ENCODE results near the gene TLR8.

Gene TLR8

DNA sequence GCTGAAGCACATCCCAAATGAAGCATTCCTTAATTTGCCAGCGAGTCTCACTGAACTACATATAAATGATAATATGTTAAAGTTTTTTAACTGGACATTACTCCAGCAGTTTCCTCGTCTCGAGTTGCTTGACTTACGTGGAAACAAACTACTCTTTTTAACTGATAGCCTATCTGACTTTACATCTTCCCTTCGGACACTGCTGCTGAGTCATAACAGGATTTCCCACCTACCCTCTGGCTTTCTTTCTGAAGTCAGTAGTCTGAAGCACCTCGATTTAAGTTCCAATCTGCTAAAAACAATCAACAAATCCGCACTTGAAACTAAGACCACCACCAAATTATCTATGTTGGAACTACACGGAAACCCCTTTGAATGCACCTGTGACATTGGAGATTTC, 14.6 kb downstream of the TLR8 start:
- H3K23ac ChIP-seq (ENCODE audit: low read length), result no peak overlapping the region
- no peak overlapping the region for H2AFZ ChIP-seq (ENCODE audit: insufficient read depth, low read length, poor library complexity)
- no peaks in the 10 kb centered on the region for H3K36me3 ChIP-seq (ENCODE audit: control insufficient read depth in 1 of 2, insufficient read depth in 2 of 2, low read length in 2 of 2)
- no peak overlapping the region for H4K8ac ChIP-seq (ENCODE audit: low read depth, low read length)
- peak in 1 of 2 donors; percentile 16 for DNase-seq
- H3K4me1 ChIP-seq (ENCODE audit: control insufficient read depth in 1 of 2, insufficient read depth in 2 of 2, low read length in 2 of 2), result no peaks in the 10 kb centered on the region
- no peak overlapping the region for H3K4ac ChIP-seq (ENCODE audit: low read depth, low read length)
- H2BK120ac ChIP-seq (ENCODE audit: insufficient read depth, low read length, poor library complexity), result no peak overlapping the region
- H2BK5ac ChIP-seq (ENCODE audit: low read depth, low read length, poor library complexity), result no peak overlapping the region
- no peak overlapping the region for H3K4me3 ChIP-seq (ENCODE audit: low read depth, low read length)
- no peak overlapping the region for H4K91ac ChIP-seq (ENCODE audit: low read depth, low read length)
- H3K9me3 ChIP-seq (ENCODE audit: insufficient read depth, low read depth, low read length), result no peaks in the 10 kb centered on the region
- no peak overlapping the region for H3K27ac ChIP-seq (ENCODE audit: low read depth, low read length)
- H3K27me3 ChIP-seq (ENCODE audit: insufficient read depth, low read length), result no peaks in the 10 kb centered on the region
- H3K4me2 ChIP-seq (ENCODE audit: low read length), result no peak overlapping the region
- no peak overlapping the region for H4K12ac ChIP-seq (ENCODE audit: low read depth, low read length)
- H3K79me2 ChIP-seq (ENCODE audit: control insufficient read depth, insufficient read depth, low read length, poor library complexity), result no peaks in the 10 kb centered on the region
- H3K18ac ChIP-seq (ENCODE audit: low read length), result no peak overlapping the region
- no peak overlapping the region for H3K14ac ChIP-seq (ENCODE audit: low read length)
- no peaks in the 10 kb centered on the region for H3K79me1 ChIP-seq (ENCODE audit: low read length)
- no peak overlapping the region for H2BK12ac ChIP-seq (ENCODE audit: low read length)
- no peak overlapping the region for H3K9ac ChIP-seq (ENCODE audit: low read length)
- no CpG with 5 or more reads among the region's 8 CpGs for WGBS (ENCODE audit: extremely low coverage, insufficient coverage, insufficient read length)
- H2AK5ac ChIP-seq (ENCODE audit: low read length), result no peak overlapping the region

DNA sequence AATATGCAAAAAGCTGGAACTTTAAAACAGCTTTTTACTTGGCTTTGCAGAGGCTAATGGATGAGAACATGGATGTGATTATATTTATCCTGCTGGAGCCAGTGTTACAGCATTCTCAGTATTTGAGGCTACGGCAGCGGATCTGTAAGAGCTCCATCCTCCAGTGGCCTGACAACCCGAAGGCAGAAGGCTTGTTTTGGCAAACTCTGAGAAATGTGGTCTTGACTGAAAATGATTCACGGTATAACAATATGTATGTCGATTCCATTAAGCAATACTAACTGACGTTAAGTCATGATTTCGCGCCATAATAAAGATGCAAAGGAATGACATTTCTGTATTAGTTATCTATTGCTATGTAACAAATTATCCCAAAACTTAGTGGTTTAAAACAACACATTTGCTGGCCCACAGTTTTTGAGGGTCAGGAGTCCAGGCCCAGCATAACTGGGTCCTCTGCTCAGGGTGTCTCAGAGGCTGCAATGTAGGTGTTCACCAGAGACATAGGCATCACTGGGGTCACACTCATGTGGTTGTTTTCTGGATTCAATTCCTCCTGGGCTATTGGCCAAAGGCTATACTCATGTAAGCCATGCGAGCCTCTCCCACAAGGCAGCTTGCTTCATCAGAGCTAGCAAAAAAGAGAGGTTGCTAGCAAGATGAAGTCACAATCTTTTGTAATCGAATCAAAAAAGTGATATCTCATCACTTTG, 15.6 kb downstream of the TLR8 start:
- H3K9ac ChIP-seq (ENCODE audit: low read length), result no peak overlapping the region

DNA sequence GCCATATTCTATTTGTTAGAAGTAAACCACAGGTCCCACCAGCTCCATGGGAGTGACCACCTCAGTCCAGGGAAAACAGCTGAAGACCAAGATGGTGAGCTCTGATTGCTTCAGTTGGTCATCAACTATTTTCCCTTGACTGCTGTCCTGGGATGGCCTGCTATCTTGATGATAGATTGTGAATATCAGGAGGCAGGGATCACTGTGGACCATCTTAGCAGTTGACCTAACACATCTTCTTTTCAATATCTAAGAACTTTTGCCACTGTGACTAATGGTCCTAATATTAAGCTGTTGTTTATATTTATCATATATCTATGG, 16.1 kb downstream of the TLR8 start:
- Histone ChIP-seq H3K27ac (ENCODE audit: low read depth, low read length) (no peak overlapping the region), H4K91ac (ENCODE audit: low read depth, low read length) (no peak overlapping the region), H3K36me3 (ENCODE audit: control insufficient read depth in 1 of 2, insufficient read depth in 2 of 2, low read length in 2 of 2) (no peaks in the 10 kb centered on the region), H3K79me1 (ENCODE audit: low read length) (no peaks in the 10 kb centered on the region), H3K18ac (ENCODE audit: low read length) (no peak overlapping the region), H2AK5ac (ENCODE audit: low read length) (no peak overlapping the region), H4K8ac (ENCODE audit: low read depth, low read length) (no peak overlapping the region), H3K79me2 (ENCODE audit: control insufficient read depth, insufficient read depth, low read length, poor library complexity) (no peaks in the 10 kb centered on the region), H2BK120ac (ENCODE audit: insufficient read depth, low read length, poor library complexity) (no peak overlapping the region), H3K9ac (ENCODE audit: low read length) (no peak overlapping the region), H3K14ac (ENCODE audit: low read length) (no peak overlapping the region), H3K9me3 (ENCODE audit: insufficient read depth, low read depth, low read length) (no peaks in the 10 kb centered on the region), H3K4ac (ENCODE audit: low read depth, low read length) (no peak overlapping the region), H2AFZ (ENCODE audit: insufficient read depth, low read length, poor library complexity) (no peak overlapping the region), H2BK12ac (ENCODE audit: low read length) (no peak overlapping the region), H3K4me3 (ENCODE audit: low read depth, low read length) (no peak overlapping the region), H4K12ac (ENCODE audit: low read depth, low read length) (no peak overlapping the region), H3K27me3 (ENCODE audit: insufficient read depth, low read length) (no peaks in the 10 kb centered on the region), H3K23ac (ENCODE audit: low read length) (no peak overlapping the region), H3K4me1 (ENCODE audit: control insufficient read depth in 1 of 2, insufficient read depth in 2 of 2, low read length in 2 of 2) (no peaks in the 10 kb centered on the region), H2BK5ac (ENCODE audit: low read depth, low read length, poor library complexity) (no peak overlapping the region), H3K4me2 (ENCODE audit: low read length) (no peak overlapping the region)
- DNase-seq, result no peak

More for the DNA sequence above, 15.6 kb downstream of the TLR8 start:
- H3K27me3 ChIP-seq (ENCODE audit: insufficient read depth, low read length), result no peaks in the 10 kb centered on the region
- H4K12ac ChIP-seq (ENCODE audit: low read depth, low read length), result no peak overlapping the region
- H3K36me3 ChIP-seq (ENCODE audit: control insufficient read depth in 1 of 2, insufficient read depth in 2 of 2, low read length in 2 of 2), result no peaks in the 10 kb centered on the region
- no peaks in the 10 kb centered on the region for H3K79me2 ChIP-seq (ENCODE audit: control insufficient read depth, insufficient read depth, low read length, poor library complexity)
- no peak overlapping the region for H3K23ac ChIP-seq (ENCODE audit: low read length)
- H2BK12ac ChIP-seq (ENCODE audit: low read length), result no peak overlapping the region
- no peak overlapping the region for H2AK5ac ChIP-seq (ENCODE audit: low read length)
- WGBS (ENCODE audit: extremely low coverage, insufficient coverage, insufficient read length), result no CpG with 5 or more reads among the region's 10 CpGs
- H3K9me3 ChIP-seq (ENCODE audit: insufficient read depth, low read depth, low read length), result no peaks in the 10 kb centered on the region
- no peaks in the 10 kb centered on the region for H3K4me1 ChIP-seq (ENCODE audit: control insufficient read depth in 1 of 2, insufficient read depth in 2 of 2, low read length in 2 of 2)
- H2BK120ac ChIP-seq (ENCODE audit: insufficient read depth, low read length, poor library complexity), result no peak overlapping the region
- no peak overlapping the region for H3K4ac ChIP-seq (ENCODE audit: low read depth, low read length)
- H2AFZ ChIP-seq (ENCODE audit: insufficient read depth, low read length, poor library complexity), result no peak overlapping the region
- no peak overlapping the region for H3K4me2 ChIP-seq (ENCODE audit: low read length)
- DNase-seq, result no peak
- no peak overlapping the region for H3K14ac ChIP-seq (ENCODE audit: low read length)
- H3K79me1 ChIP-seq (ENCODE audit: low read length), result no peaks in the 10 kb centered on the region
- H3K27ac ChIP-seq (ENCODE audit: low read depth, low read length), result no peak overlapping the region
- no peak overlapping the region for H4K91ac ChIP-seq (ENCODE audit: low read depth, low read length)
- no peak overlapping the region for H4K8ac ChIP-seq (ENCODE audit: low read depth, low read length)
- H2BK5ac ChIP-seq (ENCODE audit: low read depth, low read length, poor library complexity), result no peak overlapping the region
- no peak overlapping the region for H3K18ac ChIP-seq (ENCODE audit: low read length)
- no peak overlapping the region for H3K4me3 ChIP-seq (ENCODE audit: low read depth, low read length)

DNA sequence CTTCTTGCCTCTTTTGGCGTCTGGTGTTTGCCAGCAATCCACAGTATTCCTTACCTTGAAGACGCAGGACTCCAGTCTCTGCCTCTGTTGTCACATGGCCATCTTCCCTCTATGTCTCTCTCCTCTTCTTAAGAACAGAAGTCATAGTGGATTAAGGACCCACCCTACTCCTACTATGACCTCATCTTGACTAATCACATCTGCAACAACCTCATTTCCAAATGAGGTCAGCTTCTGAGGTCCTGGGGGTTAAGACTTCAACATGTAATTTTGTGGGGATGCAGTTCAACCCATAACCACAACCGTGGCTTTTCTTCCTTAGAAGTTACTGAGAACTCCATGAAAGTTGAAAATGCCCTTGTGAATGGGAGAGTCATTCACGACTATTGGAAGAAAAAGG, 23.3 kb downstream of the TLR8 start:
- Histone ChIP-seq H3K23ac (ENCODE audit: low read length) (no peak overlapping the region), H3K27me3 (ENCODE audit: insufficient read depth, low read length) (no peaks in the 10 kb centered on the region), H2AK5ac (ENCODE audit: low read length) (no peak overlapping the region), H3K79me1 (ENCODE audit: low read length) (no peaks in the 10 kb centered on the region), H3K36me3 (ENCODE audit: control insufficient read depth in 1 of 2, insufficient read depth in 2 of 2, low read length in 2 of 2) (no peaks in the 10 kb centered on the region), H4K91ac (ENCODE audit: low read depth, low read length) (no peak overlapping the region), H4K12ac (ENCODE audit: low read depth, low read length) (no peak overlapping the region), H3K14ac (ENCODE audit: low read length) (no peak overlapping the region), H4K8ac (ENCODE audit: low read depth, low read length) (no peak overlapping the region), H3K4me2 (ENCODE audit: low read length) (no peak overlapping the region), H2BK120ac (ENCODE audit: insufficient read depth, low read length, poor library complexity) (no peak overlapping the region), H3K9ac (ENCODE audit: low read length) (no peak overlapping the region), H3K9me3 (ENCODE audit: insufficient read depth, low read depth, low read length) (peaks cover 1% of the 10 kb centered on the region), H3K4ac (ENCODE audit: low read depth, low read length) (no peak overlapping the region), H3K79me2 (ENCODE audit: control insufficient read depth, insufficient read depth, low read length, poor library complexity) (no peaks in the 10 kb centered on the region), H2BK12ac (ENCODE audit: low read length) (no peak overlapping the region), H3K18ac (ENCODE audit: low read length) (no peak overlapping the region), H3K4me3 (ENCODE audit: low read depth, low read length) (no peak overlapping the region), H3K4me1 (ENCODE audit: control insufficient read depth in 1 of 2, insufficient read depth in 2 of 2, low read length in 2 of 2) (no peaks in the 10 kb centered on the region), H2AFZ (ENCODE audit: insufficient read depth, low read length, poor library complexity) (no peak overlapping the region), H2BK5ac (ENCODE audit: low read depth, low read length, poor library complexity) (no peak overlapping the region), H3K27ac (ENCODE audit: low read depth, low read length) (no peak overlapping the region)
- DNase-seq, result no peak
- WGBS (ENCODE audit: extremely low coverage, insufficient coverage, insufficient read length), result no CpG with 5 or more reads among the region's 4 CpGs

Measured in trophoblast cell (in vitro differentiated cells and primary cell).